ENCODE data around the gene ISOC2.

DNA sequence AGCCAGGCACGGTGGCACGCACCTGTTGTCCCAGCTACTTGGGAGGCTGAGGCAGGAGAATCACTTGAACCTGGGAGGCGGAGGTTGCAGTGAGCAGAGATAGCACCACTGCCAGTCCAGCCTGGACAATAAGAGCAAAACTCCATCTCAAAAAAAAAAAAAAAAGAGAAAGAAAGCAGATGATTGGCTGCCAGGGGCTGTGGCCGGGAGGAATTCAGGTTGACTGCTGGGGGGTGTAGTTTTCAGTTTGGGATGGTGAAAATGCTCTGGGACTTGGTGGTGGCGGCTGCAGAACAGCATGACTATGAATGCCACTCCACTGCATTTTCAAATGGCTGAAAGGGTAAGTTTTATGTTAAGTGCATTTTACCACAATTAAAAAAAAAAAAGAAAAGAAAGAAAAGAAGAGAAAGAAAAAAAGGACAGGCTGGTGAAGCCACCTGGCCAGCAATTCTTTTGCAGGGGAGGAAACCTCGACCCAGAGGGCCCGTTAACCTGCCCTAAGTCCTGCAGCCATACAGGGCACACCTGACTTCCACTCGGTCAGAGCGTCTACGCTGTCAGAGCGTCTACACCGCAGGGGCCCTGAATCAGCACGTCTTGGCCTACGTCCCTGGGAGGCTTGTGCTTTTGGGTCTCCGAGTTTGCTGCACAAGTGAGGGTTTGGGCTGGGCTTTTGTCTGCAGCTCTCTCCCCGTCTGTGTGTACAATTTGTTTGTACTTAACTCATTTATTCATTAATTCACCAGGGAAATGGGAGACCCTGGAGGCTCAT, 3.6 kb downstream of the ISOC2 start:
- TF ChIP-seq POLR2A (IDR thresholded peaks at IDR 0.05; ENCODE audit: low read length) (no peak), GATA1 (IDR thresholded peaks at IDR 0.05; ENCODE audit: low read depth, low read length) (no peak)

Measured in erythroblast (primary cell).